Central memory CD8-positive, alpha-beta T cell (primary cell): Measurements from ENCODE around the gene TRAF2.

Experiments used
- ATAC-seq: fragments of 150-1000 bp; cut with Tn5 transposase; replicated peaks from 2 replicates; pipeline ENCODE4 v1.10.0; 2022; ENCODE audit warnings: mild to moderate bottlenecking, moderate FRiP score, moderate number of reproducible peaks; ENCODE audit not compliant: poor library complexity, severe bottlenecking; ENCODE audit errors: extremely low read depth
- DNase-seq, 2 donors: peaks; one replicate each; pipeline ENCODE4 v3.0.0; 2021; ENCODE audit warnings: low spot score in 2 of 2
- H3K27ac Mint-ChIP-seq: one replicate; pipeline ENCODE4 v1.8.0; 2022; ENCODE audit warnings: low read depth, mild to moderate bottlenecking, moderate library complexity, mixed read lengths
- H3K27me3 Mint-ChIP-seq: one replicate; pipeline ENCODE4 v1.8.0; 2022; ENCODE audit warnings: mixed read lengths
- H3K36me3 Mint-ChIP-seq: one replicate; pipeline ENCODE4 v1.8.0; 2022; ENCODE audit warnings: mild to moderate bottlenecking, moderate library complexity, mixed read lengths; ENCODE audit not compliant: insufficient read depth
- H3K4me1 Mint-ChIP-seq: one replicate; pipeline ENCODE4 v1.8.0; 2022; ENCODE audit warnings: mixed read lengths
- H3K4me3 Mint-ChIP-seq: one replicate; pipeline ENCODE4 v1.8.0; 2022; ENCODE audit warnings: mild to moderate bottlenecking, moderate library complexity, mixed read lengths
- H3K9me3 Mint-ChIP-seq: one replicate; pipeline ENCODE4 v1.8.0; 2022; ENCODE audit warnings: mixed read lengths

Gene TRAF2

DNA sequence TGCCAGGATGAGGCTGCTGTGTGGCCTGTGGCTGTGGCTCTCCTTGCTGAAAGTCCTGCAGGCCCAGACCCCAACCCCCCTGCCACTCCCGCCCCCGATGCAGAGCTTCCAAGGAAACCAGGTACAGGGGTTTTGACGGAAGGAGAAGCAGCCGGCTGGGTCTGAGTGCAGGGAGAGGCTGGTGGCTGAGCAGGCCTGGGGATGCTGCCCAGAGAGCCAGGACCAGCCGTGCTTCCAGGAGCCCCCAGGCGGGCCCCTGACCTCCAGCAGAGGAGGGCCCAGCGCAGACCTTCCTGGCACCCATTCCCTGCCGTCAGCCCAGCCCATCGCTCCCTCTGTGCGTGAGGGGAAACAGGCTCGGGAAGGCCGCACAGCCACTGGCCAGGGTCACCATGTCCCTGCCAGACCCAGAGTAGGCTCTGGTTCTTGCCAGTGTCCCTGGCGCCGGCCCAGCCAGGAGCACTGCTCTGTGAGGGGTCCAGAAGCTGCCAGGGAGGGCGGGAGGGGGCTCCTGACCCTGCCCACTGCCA, 66.1 kb downstream of the TRAF2 start:
- DNase-seq (no peak), ATAC-seq (no peak)
- no peaks in the 10 kb centered on the region for H3K27me3 Mint-ChIP-seq

DNA sequence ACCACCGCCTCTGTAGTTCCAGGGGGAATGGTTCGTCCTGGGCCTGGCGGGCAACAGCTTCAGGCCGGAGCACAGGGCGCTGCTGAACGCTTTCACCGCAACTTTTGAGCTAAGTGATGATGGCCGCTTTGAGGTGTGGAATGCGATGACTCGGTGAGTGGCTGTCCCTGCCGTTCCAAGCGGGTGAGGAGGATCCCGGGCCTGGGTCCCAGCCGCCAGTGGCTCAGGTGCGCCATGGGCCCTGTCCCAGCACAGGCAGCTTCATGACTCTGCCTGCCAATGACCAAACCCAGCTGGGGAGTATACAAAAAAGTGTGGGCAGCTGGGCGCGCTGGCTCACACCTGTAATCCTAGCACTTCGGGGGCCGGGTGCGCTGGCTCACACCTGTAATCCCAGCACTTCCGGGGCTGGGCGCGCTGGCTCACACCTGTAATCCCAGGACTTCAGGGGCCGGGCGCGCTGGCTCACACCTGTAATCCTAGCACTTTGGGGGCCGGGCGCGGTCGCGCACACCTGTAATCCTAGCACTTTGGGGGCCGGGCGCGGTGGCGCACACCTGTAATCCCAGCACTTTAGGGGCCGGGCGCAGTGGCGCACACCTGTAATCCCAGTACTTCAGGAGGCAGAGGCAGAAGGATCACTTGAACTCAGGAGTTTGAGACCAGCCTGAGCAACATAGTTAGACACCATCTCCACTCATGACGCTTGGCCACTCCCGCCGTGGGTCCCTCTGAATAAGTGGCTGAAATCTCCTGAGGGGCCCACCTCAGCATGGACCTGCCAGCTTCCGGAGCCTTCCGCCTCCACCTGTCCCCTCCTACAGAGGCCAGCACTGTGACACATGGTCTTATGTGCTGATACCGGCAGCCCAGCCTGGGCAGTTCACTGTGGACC, 66.8 kb downstream of the TRAF2 start:
- Mint-ChIP-seq H3K27ac (no peak overlapping the region), H3K9me3 (no peaks in the 10 kb centered on the region), H3K36me3 (peaks cover 6% of the 10 kb centered on the region), H3K27me3 (no peaks in the 10 kb centered on the region), H3K4me1 (peaks cover 19% of the 10 kb centered on the region), H3K4me3 (no peak overlapping the region)
- no peak for ATAC-seq
- DNase-seq, result no peak

More for the DNA sequence above, 66.1 kb downstream of the TRAF2 start:
- Mint-ChIP-seq H3K36me3 (peaks cover 6% of the 10 kb centered on the region), H3K4me3 (no peak overlapping the region), H3K27ac (no peak overlapping the region), H3K4me1 (peaks cover 13% of the 10 kb centered on the region), H3K9me3 (no peaks in the 10 kb centered on the region)

DNA sequence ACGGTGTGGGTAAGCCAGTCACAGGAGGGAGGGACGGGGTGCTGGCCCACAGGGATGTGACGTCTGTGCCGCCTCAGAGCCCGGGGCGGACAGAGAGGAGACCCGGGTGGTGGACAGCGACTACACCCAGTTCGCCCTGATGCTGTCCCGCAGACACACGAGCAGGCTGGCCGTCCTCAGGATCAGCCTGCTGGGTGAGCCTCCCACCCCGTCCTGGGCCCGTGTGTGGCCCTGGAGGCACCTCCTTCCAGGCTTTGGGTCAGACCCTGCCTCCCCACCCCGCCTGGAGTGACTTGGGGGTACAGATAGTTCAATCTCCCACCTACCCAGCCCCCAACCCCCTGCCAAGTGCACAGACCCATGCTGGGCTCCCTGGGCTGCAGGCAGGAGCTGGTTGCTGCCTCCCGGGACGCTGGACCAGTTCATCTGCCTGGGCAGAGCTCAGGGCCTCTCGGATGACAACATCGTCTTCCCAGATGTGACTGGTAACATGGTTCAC, 67.5 kb downstream of the TRAF2 start:
- no peak overlapping the region for H3K27ac Mint-ChIP-seq
- ATAC-seq, result no peak

DNA sequence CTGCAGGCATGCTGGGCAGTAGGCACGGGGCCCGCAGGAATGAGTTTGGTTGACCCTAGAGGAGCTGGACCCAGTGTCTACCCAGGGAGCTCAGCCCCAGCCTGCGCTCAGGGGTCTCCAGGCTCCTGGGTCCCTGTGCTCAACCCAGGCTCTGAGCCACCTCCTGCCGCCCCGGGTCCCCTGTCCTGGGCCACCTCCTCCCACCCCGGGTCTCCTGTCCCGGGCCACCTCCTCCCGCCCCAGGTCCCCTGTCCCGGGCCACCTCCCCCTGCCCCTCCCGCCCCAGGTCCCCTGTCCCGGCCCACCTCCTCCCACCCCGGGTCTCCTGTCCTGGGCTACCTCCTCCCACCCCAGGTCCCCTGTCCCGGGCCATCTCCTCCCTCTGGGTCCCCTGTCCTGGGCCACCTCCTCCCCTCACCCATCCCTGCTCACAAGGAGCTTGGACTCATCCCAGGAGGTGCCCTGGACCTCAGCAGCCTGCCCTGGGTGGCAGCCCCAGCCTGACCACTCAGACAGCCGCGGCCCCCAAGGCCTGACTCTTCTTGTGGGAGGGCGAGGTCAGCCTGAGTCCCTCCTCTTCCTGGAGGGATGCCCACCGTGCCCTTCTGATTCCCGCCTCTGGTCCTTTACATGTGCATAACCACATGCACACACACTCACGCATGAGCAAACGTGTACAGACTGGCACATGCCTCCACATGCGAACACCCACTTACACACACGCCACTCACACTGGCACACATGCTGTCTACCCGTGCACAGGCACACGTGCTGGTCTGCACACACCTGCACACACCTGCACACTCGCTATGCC, 68.2 kb downstream of the TRAF2 start:
- Mint-ChIP-seq H3K4me3 (no peak overlapping the region), H3K27ac (no peak overlapping the region), H3K4me1 (peaks cover 31% of the 10 kb centered on the region)

More for the DNA sequence above, 67.5 kb downstream of the TRAF2 start:
- Mint-ChIP-seq H3K36me3 (peaks cover 6% of the 10 kb centered on the region), H3K27me3 (no peaks in the 10 kb centered on the region), H3K4me1 (peaks cover 26% of the 10 kb centered on the region), H3K4me3 (no peak overlapping the region), H3K9me3 (no peaks in the 10 kb centered on the region)
- DNase-seq, result no peak

DNA sequence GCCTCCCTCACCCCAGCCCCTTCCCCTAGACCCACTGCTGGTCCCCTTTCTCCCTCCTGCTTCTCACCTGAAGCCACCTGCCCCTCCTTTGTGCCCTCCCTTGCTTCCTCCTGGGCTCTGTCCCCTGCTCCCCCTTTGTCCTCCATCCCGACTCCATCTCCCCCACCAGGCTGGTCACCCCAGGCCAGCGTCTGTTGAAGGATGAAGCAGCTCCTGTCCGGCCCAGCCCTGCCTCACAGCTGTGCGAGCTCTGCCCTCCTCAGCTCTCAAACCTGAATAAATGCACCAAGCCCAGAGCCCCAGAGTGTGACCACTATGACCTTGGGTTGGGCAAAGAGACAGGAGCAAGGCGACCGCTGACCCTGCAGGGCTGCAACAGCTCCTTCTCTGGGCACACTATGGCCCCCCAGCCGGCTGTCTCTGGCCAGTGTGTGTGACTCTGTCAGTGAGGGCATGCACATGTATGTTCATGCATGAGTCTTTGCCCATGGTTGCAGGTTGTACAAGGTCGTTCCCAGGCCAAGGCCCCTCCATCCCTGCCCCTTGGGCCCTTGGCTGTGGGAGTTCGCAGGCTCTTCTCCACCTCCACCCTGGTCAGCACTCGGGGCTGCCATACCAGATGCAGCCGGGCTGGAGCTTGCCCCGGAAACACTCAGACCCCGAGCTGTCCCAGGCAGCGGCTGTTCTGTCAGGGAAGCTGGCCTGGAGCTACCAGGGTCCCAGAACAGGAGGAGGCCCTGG, 69.1 kb downstream of the TRAF2 start:
- H3K9me3 Mint-ChIP-seq, result no peaks in the 10 kb centered on the region
- H3K4me3 Mint-ChIP-seq, result no peak overlapping the region
- peaks cover under 1% of the 10 kb centered on the region for H3K36me3 Mint-ChIP-seq
- no peaks in the 10 kb centered on the region for H3K27me3 Mint-ChIP-seq
- DNase-seq, result no peak
- H3K27ac Mint-ChIP-seq, result no peak overlapping the region
- H3K4me1 Mint-ChIP-seq, result peaks cover 31% of the 10 kb centered on the region
- ATAC-seq, result no peak

More for the DNA sequence above, 68.2 kb downstream of the TRAF2 start:
- no peak for ATAC-seq
- Mint-ChIP-seq H3K36me3 (peaks cover 5% of the 10 kb centered on the region), H3K27me3 (no peaks in the 10 kb centered on the region), H3K9me3 (no peaks in the 10 kb centered on the region)
- no peak for DNase-seq

DNA sequence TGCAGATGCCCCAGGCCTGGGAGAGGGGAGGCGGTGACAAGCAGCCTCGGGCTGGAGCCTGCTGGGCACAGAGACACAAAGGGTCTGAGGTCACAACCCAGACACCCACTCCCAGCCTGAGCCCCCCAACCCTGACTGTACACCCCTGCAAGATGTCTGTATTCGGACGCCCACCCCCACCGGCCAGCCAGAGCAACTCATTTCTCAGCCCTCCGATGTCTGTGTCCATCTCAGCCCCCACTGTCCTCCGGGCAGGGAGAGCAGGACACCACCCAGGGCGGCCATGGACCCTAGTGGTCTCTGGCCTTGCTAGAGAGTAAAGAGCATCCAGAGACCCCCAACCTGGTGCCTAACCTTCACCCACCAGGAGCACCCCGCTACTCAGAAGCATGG, 69.6 kb downstream of the TRAF2 start:
- no peaks in the 10 kb centered on the region for H3K27me3 Mint-ChIP-seq
- H3K36me3 Mint-ChIP-seq, result peaks cover 2% of the 10 kb centered on the region
- H3K4me1 Mint-ChIP-seq, result peaks cover 35% of the 10 kb centered on the region
- ATAC-seq (no peak), DNase-seq (no peak)
- H3K9me3 Mint-ChIP-seq, result no peaks in the 10 kb centered on the region
- no peak overlapping the region for H3K27ac Mint-ChIP-seq
- no peak overlapping the region for H3K4me3 Mint-ChIP-seq

DNA sequence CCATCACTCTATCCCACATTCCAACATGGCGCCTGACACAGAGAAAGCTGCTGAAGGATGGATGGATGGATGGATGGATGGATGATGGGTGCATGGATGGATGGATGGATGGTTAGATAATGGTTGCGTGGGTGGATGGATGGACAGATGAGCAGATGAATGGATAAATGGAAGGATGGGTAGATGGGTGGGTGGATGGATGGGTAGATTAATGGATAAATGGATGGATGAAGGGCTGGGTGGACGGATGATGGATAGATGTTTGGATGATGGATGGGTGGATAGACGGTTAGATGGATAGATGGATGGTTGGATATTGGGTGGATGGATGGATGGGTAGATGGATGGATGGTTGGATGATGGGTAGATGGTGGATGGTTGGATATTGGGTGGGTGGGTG, 70.3 kb downstream of the TRAF2 start:
- H3K36me3 Mint-ChIP-seq, result peaks cover 2% of the 10 kb centered on the region
- no peak overlapping the region for H3K4me3 Mint-ChIP-seq
- no peak for ATAC-seq
- peaks cover 40% of the 10 kb centered on the region for H3K4me1 Mint-ChIP-seq
- H3K9me3 Mint-ChIP-seq, result no peaks in the 10 kb centered on the region
- no peak overlapping the region for H3K27ac Mint-ChIP-seq
- H3K27me3 Mint-ChIP-seq, result no peaks in the 10 kb centered on the region
- DNase-seq, result no peak

DNA sequence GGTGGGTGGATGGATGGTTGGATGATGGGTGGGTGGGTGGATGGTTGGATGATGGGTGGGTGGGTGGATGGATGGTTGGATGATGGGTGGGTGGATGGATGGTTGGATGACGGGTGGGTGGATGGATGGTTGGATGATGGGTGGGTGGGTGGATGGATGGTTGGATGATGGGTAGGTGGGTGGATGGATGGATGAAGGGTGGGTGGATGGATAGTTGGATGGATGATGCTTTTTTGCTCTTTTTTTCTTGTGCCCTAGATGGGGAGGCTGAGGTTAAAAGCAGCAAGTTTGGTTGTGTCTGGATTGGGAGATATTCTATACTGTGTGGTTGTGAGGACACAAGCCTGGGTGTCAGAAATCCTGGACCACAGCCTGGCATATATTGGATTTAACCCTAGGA, 71.1 kb downstream of the TRAF2 start:
- no peaks in the 10 kb centered on the region for H3K27me3 Mint-ChIP-seq
- H3K27ac Mint-ChIP-seq, result no peak overlapping the region
- peaks cover 47% of the 10 kb centered on the region for H3K4me1 Mint-ChIP-seq
- no peak overlapping the region for H3K4me3 Mint-ChIP-seq
- DNase-seq, result no peak
- H3K9me3 Mint-ChIP-seq, result no peaks in the 10 kb centered on the region
- ATAC-seq, result no peak
- H3K36me3 Mint-ChIP-seq, result peaks cover 2% of the 10 kb centered on the region

DNA sequence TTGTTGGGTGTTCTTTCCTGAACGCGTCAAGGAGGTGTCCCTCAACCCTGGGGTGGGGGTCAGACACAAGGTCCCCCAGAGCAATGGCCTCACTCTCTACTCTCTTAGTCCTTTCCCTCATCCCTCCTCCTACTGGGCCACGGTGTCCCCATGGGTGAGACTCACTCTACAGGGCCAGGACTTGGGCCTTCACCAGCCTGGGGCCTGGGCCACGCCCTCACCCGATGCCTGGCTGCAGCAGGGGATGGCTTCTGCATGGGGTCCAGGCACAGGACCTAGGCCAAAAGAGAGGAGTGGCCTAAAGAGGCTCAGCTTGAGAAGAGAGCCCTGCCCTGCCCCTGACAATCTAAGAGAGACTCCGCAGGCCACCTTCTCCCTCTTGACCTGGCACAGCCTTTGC, 71.6 kb downstream of the TRAF2 start:
- H3K27ac Mint-ChIP-seq, result no peak overlapping the region
- H3K36me3 Mint-ChIP-seq, result peaks cover 2% of the 10 kb centered on the region
- no peak for DNase-seq
- peaks cover 51% of the 10 kb centered on the region for H3K4me1 Mint-ChIP-seq
- no peak overlapping the region for H3K4me3 Mint-ChIP-seq
- no peak for ATAC-seq
- H3K27me3 Mint-ChIP-seq, result no peaks in the 10 kb centered on the region
- no peaks in the 10 kb centered on the region for H3K9me3 Mint-ChIP-seq

DNA sequence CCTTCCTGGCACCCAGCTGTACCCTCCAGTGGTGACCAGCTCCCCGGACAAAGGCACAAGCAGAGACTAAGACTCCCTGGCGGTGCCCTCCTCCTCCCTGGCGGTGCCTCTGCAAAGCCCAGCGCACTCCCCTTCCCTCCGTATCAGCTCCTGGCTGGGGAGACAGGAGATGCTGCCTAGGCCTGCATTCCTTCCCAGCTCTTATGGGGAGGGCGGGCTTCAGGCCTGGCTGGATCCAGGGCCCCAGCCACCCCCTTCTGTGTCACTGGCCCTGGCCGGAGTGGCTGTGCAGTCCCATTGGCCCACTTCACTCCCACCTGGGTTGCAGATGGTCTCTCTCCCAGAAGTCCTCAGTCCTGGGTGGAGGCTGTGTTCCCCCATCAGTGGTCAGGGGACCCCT, 72.2 kb downstream of the TRAF2 start:
- no peaks in the 10 kb centered on the region for H3K27me3 Mint-ChIP-seq
- H3K27ac Mint-ChIP-seq, result no peak overlapping the region
- H3K9me3 Mint-ChIP-seq, result no peaks in the 10 kb centered on the region
- no peak for ATAC-seq
- H3K36me3 Mint-ChIP-seq, result peaks cover 2% of the 10 kb centered on the region
- DNase-seq, result no peak
- H3K4me1 Mint-ChIP-seq, result peaks cover 56% of the 10 kb centered on the region
- no peak overlapping the region for H3K4me3 Mint-ChIP-seq

DNA sequence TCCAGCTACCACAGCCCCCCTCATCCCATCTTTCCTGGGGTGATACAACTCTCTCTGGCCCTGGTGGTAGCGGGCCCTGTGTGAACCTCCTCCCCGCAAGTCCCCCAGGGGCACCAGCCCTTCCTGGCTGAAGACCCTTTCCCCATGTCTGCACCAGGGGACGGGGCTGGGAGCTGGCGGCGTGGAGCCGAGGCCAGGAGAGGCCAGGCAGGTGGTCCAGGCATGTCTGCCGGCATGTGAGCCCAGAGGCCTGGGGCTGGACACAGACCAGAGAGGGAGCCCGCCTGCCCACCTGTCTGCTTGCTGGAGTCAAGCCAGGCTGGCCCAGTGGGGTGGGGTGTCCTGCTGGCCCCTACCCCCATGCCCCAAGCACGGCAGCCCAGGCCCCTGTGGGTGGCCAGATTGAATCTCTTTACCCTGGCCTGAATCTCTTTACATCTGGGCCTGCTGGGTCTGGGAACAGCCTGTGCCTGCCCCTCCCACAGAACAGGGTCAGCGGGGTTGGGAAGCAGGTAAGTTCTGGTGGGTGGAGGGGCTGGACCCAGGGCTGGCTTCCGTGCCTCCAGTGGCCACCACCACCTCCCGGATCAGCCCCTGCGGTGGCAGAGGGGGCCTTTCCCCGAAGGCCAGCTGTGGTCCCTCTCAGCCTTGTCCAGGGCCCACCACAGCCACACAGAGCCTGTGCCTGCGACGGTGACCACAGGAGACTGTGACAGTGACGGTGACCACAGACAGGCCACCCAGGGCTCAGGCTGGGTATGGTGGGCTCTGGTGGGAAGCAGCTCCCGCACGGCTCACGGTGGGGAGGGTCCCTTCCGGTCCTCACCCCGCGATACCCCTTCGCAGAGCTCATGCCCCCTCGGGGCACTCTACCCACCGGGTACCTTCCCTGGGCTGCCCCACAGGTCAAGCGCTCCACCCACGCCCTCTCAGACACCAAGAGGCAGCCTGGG, 72.9 kb downstream of the TRAF2 start:
- H3K36me3 Mint-ChIP-seq, result peaks cover 2% of the 10 kb centered on the region
- H3K27me3 Mint-ChIP-seq, result no peaks in the 10 kb centered on the region
- peak overlapping the region; percentile 76 for H3K4me3 Mint-ChIP-seq
- peak overlapping the region; percentile 87 for H3K27ac Mint-ChIP-seq
- ATAC-seq (no peak), DNase-seq (no peak)
- H3K9me3 Mint-ChIP-seq, result no peaks in the 10 kb centered on the region
- H3K4me1 Mint-ChIP-seq, result peaks cover 56% of the 10 kb centered on the region
